Stimulated activated CD8-positive, alpha-beta memory T cell treated with anti-CD3 and anti-CD28 coated beads, Interleukin-7, amount 100 ng/mL, for 1 hour (primary cell): ENCODE results near the gene MUTYH.
A peak's percentile ranks its signal among the peaks of the same experiment; 100 is the strongest.

ENCODE experiments used
- DNase-seq, 2 donors: peaks; one replicate each; pipeline ENCODE4 v3.0.0-alpha.2; 2020; ENCODE audit warnings: low read depth in 2 of 2

The MUTYH gene

DNA sequence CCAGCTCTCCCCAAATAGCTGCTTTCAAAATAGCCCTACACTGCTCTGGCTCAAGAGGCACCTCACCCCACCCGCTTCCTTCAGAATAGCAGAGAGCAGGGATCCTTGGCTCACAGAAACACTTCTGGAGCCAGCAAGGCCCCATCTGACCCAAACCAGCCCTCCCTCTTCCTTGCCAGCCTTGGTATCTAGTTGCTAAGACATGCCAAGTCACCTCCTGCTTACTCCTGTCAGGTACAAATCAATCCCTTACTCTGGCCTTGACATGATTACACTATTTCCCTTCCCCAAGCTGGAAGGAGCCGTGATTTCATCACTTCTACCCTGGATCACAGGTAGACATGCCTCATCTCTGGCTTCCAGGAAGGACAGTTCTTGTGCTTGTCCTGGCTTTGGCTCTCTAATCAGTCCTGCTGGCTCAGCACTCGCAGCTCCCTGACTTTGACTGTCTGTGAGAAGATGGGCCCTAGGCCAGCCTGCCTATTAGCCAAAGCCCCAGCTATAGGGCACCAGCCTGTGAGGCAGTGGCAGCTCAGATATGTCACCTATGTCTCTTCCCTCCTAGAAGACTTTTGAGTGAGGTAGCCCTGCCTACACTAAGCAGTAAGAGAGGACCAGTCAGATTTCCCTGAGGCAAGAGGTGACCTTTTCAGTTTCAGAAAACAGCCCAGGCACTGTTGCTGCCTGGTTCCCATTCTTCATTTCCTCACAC is 8.9 kb upstream of the MUTYH start:
- DNase-seq = no peak

DNA sequence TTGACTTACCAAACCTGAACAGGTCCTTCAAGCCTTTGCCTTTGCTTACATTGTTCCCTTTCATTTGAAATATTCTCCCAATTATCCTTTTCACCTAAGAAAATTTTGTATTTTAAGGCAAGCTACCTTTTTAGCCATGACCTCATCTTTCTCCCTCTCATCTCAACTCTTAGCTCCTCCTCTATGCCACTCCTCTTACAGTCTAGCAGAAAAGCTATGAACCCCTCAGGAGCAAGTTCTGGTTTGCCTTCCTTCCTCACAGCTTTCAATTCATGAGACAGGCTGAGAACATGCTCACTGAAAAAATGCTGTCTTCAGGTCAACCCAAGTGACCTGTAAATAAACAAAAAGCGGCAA is 8.3 kb upstream of the MUTYH start:
- DNase-seq = no peak

DNA sequence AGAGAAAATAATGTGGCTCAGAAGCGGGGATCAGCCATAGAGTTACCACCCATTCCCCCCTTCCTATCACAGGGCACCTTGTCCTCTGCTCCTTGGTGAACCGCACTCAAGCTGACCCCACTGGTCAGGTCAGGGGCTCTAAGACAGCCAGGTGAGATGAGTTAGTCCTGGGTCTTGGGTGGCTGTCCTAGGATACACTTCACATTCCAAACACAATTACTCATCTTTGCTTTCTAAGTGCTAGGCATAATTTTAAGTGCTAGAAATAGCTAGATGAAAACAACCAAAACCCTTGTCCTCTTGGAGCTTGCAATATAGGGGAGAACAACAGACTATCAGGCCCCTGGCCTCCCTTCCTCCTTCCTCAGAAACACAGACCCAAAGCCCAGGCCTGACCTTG is 7.8 kb upstream of the MUTYH start:
- no peak for DNase-seq

DNA sequence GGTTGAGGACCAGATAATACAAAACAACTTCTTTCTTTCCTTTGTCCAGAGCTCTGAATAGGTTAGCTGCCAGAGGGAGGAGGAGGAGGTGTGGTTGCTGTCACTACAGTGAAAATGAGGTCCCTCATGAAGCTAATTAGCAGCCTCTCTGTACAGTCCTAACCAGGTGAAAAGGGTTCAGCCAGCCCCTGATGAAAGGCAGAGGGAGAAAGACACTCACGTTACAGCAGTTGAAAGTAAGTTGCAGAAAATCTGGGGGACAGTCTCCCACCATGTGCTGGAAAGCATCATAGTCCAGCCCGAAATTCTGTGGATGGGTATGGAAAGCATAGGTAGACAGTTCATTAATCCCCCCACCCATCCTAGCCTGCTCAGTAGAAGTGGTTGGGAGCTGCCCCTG is 6.2 kb upstream of the MUTYH start:
- DNase-seq = no peak

DNA sequence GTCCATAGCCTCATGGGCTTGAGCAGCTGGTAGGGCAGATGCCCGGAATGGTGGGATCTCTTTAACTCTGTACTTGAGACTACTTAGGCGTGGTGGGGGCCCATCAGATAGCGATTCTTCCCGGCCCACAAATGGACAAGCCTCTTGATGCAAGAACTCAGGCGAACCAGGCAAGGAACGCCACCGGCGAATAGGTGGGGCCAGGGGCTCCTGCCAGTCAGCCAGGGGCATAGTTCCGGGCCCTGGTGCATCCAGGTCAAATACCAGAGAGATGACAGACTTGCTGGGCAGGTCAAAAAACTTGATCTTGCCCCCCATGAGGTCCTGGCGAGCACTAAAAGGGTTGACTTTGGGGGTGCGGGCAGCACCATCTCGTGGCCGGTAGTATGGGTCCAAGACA is 4.8 kb upstream of the MUTYH start:
- DNase-seq = no peak

DNA sequence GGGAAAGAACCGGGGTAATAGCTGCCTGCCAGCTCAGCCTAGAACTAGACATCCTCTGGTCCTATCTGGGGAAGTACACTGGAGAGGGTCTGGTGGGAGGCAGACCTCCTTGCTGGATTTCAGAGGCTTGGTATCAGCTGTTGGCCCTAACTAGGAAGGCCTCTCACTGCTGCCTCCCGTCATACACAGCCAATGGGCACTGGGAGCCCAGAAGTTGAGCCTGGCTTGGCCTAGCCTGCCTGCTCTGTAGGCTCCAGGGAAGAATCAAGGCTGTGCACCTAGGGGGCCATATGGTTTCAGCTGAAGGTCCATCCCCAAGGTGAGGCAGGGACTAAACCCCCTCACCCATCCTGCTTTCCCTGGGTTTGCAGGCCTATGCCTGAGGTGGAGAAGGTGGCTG is 4.3 kb upstream of the MUTYH start:
- DNase-seq = no peak

DNA sequence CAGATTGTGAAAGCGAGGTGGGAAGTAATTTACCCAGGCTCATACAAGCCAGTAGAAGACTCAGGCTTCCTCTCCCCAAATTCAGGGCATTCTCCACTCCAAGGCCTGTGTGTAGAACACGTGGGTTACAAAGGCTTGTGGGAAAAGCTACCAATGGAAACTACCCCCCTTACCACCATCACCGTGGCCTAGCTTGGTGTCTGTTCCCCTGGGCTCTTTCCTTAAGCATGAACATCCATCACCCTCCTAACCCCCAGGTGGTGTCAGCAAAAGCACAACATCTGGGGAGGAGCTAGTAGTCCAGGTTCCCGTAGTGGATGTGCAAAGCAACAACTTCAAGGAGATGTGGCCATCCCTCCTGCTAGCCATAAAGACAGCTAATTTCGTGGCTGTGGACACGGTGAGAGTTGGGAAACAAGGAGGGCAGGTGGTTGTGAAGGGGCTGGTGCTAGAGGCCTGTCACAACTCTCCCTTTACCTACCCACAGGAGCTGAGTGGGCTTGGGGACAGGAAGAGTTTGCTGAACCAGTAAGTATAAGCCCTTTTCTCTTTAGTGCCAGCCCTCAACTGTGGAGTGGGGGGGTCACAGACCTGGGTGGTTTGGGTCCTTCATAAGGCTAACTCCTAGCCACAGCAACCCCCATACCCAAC is 701 bp upstream of the MUTYH start:
- DNase-seq = no peak

DNA sequence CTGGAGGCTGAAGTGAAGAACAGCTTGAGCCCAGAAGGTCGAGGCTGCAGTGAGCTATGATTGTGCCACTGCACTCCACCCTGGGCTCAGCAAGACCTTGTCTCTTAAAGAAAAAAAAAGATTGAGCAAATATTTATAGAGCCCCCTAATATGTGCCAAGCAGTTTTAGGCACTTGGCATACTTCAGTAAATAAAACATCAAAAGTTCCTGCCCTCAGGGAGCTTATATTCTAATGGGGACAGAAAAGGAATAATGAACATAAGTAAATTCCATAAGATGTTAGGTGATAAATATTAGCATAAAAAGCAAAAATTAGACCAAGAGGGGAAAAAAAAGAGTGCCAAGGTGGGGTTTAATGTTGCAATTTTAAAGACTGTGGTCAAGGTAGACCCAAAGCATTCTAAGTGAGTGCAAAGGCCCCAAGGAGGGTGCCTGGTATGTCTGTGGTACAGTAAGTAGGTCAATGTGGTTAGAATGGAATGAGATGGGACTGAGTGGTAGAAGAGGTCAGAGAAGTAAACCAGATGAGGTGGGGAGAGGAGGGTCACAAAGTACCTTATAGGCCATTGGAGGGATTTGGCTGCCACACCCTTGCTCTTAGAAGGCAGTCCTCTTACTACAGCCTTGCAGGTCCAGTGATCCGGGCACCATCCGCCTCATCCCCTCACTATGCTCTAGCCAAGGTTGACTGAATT is 2.5 kb downstream of the MUTYH start:
- no peak for DNase-seq

DNA sequence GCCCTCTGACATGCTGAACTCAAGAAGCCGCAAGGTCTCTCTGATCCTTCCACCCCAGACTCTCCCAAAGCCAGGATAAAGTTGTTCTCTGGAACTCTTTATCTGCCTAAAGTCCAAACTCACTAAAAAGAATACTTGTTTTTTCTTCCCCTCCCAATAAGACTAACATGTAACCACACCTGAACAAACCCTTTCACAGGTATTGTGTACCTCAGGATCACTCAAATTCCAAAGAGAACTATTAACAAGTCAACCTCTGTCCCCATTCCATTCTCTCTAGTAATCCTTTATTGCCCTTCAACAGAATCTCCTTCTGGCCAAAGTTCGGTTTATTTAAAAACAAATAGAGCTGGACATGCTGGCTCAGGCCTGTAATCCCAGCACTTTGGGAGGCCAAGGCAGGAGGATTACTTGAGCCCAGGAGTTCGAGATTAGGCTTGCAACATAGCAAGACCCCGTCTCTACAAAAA is 4.3 kb downstream of the MUTYH start:
- DNase-seq = no peak

DNA sequence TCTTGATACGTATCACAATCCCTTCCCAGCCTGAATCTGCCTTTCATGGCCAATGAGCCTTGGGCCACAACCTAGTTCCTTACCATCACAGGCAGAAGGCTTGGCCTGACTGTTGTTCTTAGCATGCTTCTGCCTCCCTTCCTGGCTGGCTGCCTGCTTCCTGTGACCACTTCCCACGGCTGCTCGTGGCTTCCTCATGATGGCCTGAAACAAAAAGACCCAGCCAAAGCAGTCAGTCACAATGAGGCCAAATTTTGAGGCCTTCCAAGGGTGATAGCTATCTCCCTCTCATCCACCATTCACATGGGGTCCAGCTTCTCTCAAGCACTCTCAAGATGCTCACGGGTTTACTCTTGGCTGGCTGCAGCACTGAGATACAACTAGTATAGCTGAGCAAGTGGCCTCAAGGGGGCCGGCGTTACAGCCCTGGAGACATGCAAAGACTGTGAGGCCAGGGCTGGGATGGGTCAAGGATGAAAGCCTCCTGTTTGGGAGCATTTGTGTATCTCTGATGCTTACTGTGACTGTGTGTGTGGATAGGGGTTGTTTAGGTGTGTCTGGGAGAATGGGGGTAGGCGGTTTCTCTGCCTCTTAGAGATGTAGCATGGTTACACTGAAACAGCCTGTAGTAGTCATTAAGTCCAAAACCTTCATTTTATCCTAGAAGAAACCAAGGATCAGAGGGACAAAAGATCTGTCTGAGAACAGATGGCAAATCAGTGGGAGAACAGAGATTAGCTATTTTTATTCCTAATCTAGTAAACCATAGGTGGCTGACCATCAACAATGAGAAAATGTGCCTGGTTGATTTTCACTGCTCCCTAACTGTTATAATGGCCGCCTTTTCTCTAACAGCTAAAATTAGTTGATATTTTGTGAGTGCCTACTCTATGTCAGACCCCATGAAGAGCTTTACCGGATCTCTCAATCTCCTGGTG is 5.7 kb downstream of the MUTYH start:
- no peak for DNase-seq

DNA sequence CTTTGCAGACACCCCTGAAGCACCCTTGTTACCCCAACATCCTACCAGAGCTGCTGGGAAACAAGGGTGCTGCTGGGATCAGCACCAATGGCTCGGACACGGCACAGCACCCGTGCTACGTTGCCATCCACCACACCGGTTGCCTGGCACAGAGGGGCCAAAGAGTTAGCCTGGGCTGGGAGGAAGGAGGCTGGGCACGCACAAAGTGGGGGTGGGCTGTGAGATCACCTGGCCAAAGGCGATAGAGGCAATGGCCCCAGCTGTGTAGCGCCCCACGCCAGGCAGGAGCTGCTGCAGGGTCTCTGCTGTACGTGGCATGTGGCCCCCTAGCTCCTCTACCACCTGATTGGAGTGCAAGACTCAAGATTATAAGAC is 7.9 kb downstream of the MUTYH start:
- no peak for DNase-seq

DNA sequence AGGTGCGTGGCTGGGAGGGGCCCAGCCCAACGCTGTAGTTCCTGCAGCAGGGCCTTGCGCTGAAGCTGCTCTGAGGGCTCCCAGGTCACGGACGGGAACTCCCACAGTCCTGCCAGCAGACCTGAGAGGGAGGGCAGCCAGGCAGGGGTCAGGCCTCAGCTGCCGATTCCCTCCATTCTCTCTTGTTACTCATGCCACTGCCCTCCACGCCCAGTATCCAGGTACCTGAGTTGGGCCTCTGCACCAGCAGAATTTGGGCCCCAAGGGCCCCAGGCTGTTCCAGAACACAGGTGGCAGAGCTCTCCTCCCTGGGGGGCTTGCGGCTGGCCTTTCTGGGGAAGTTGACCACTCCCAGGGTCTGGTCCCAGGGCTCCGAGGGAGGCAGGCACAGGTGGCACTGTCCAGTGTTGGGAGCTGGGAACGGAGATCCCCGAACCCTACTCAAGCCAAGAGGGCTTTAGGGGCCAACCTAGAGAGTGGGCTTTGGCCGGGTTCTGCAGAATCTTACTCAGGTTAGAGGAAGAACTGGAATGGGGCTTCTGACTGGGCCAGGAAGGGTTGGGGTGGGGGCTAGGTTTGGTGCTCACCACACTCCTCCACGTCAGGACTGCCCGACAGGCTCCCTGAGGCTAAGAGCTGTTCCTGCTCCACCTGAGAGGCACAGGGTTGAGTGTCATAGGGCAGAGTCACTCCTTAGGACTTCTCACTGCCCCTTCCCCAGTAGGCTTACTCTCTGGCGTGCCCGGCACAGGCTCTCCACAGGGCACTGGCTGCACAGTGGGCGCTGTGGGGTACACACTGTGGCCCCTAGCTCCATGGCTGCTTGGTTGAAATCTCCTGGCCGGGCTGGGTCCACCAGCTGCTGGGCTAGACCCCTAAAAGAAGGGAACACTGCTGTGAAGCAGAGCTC is 8.5 kb downstream of the MUTYH start:
- no peak for DNase-seq

DNA sequence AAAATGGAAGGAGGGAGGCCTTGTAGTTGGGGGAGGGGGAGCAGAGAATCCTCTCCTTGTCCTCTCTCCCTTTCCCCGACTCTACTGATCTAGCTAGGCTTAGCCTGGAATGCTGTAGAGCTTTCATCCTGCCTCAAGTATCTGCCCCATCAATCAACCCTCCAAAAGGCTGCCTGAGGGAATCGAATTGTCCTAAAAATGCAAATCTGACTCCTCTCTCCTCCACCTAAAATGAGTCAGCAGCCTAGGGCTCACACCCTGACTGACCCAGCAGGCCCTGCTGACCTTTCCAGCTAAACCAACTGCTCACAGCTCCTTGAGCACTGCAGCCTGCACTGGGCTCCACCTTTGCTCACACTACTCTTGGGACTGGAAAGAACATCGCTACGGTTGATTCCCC is 10.8 kb downstream of the MUTYH start:
- no peak for DNase-seq

DNA sequence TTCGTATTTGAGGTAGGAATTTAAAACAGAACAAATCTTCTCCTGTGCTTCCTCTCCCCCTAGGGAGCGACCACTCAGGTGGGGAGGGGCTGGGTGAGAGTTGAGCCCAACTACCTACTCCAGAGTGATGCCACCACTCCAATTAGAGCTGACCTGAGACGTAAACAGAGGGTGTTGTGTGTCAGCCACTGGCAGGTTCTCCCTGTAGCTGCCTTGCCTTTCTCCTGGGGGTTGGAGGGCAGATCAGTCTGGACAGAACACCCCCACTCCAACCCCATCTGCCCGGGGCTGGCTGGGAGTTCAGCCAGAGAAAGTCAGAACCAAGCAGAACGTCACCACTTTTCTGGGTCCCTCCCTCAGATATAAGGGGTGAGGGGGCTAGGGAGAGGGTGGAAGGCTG is 11.6 kb downstream of the MUTYH start:
- no peak for DNase-seq

DNA sequence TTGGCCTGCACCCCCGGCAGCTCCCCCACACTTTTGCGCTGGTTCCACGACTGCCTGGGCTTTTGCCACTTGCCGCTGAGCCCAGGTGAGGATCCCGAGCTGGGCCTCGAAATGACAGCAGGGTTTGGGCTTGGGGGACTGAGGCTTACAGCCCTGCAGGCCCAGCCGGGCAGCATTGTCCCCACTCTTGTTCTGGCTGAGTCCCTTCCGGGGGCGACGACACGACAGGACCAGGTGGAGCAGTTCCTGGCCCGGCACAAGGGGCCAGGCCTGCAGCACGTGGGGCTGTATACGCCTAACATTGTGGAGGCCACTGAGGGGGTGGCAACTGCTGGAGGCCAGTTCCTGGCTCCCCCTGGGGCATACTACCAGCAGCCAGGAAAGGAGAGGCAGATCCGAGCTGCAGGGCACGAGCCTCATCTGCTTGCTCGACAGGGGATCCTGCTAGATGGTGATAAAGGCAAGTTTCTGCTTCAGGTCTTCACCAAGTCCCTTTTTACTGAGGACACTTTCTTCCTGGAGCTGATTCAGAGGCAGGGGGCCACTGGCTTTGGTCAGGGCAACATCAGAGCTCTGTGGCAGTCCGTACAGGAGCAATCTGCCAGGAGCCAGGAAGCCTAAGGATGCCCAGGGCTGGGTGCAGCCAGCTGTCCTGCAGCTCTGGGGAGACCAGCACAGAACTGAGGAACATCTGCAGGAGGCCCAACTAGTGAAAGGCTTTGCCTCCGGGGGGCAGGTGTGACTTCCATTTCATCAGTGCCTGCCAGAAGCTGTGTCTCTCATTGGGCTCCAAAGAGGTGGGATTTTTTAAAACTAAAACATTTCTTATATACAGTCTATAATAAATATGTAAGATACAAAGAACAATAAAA is 12.4 kb downstream of the MUTYH start:
- no peak for DNase-seq

DNA sequence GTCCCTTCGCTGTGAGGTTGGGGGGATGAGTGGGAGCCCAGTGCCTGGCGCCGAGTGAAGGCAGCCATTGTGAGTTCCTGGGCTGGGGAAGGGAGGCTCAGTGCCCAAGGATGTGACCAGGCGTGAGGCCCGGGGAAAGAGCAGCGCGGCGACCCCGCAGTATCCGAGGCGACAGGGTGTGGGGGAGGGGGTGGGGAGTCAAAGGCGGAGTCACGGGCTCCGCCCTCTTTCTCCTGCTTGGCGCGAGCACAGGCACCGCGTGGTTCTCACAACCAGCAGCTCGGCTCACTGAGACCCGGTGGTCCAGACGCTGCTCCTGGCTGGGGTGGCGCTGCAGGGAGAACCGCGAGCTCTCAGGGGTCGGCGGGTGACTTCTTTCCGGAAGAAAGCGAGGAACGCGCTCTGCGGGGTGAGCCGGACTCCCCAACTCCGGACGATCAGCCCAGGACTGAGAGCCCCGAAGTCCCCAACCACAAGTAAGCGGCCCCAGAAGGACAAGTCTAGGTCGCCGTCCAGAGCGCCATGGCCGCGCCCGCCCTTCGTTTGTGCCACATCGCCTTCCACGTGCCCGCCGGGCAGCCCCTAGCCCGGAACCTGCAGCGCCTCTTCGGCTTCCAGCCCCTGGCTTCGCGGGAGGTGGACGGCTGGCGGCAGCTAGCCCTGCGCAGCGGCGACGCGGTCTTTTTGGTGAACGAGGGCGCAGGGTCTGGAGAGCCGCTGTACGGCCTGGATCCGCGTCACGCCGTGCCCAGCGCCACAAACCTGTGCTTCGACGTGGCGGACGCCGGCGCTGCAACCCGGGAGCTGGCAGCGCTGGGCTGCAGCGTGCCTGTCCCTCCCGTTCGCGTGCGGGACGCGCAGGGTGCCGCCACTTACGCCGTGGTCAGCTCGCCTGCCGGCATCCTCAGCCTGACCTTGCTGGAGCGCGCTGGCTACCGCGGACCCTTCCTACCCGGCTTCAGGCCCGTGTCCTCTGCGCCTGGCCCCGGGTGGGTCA is 13.3 kb downstream of the MUTYH start, which contains the start of gene HPDL:
Gene HPDL, plus strand, starts transcription at position 269 of the 997 bp plus-strand sequence. Its CDS starts 254 bp downstream, at position 523.
- peak; percentile 11 to 27 for DNase-seq

DNA sequence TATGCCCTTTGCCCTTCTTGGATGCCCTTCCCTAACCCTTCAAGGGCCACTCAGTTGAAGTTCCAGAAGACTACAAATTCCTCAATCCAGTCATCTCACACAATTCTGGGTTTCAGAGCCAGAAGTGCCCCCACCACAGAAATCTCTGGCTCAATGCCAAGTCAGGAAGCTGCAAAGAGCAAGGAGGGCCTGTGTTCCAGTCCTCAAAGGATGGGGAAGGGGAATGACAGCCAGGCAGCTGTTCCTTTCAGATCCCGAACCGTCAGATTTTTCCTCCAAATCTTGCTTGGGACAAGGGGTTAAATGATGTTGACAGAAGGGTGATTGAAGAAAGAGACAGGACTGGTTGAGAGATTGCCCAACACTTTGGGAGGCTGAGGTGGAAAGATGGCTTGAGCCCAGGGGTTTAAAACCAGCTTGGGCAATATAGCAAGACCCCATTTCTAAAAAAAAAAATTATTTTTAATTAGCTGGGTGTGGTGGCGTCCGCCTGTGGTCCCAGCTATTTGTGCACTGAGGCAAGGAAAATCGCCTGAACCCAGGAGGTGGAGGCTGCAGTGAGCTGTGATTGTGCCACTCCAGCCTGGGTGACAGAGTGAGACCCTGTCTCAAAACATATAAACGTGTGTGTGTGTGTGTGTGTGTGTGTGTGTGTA is 14.3 kb downstream of the MUTYH start:
- no peak for DNase-seq

DNA sequence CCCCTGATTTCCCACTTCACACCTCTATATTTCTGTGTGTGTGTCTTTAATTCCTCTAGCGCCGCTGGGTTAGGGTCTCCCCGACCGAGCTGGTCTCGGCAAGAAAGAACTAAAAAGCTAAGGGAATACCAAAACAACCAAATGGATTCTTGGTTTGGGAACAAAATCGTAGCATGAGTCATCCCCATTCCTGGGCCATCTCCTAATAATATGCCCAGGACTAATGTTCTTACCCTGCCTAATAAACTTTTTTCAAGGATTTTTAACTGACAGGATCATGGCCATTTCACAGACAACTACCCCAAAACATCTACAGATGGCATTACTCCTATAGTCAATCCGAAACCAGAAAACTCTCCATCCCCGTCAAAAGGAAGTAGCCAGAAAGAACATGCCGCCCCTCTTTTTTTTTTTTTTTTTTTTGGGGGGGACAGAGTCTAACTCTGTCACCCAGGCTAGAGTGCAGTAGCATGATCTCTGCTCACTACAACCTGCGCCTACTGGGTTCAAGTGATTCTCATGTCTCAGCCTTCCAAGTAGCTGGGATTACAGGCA is 17.7 kb downstream of the MUTYH start:
- DNase-seq = no peak
